ENCODE results near the gene EXTL1.

DNA sequence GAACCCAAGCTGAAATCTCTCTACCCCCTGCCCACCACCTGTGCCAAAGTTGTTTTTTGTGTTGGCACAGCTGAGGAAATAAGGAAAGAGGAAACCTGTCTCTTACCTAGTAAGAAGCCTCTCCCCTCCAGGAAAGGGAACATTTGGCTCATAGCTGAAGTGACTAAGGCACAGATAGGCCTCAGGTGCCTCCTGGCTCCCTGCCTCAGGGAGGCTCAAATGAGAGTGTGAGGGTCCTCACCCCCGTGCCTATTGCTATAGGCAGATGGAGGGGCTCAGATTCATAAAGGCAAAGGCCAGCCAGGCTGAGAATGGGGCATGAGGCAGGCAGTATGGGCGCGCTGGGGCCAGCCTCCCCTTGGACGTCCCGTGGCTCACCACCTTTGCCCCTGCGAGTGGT, 16.9 kb downstream of the EXTL1 start:
- TF ChIP-seq, protein P1, sequence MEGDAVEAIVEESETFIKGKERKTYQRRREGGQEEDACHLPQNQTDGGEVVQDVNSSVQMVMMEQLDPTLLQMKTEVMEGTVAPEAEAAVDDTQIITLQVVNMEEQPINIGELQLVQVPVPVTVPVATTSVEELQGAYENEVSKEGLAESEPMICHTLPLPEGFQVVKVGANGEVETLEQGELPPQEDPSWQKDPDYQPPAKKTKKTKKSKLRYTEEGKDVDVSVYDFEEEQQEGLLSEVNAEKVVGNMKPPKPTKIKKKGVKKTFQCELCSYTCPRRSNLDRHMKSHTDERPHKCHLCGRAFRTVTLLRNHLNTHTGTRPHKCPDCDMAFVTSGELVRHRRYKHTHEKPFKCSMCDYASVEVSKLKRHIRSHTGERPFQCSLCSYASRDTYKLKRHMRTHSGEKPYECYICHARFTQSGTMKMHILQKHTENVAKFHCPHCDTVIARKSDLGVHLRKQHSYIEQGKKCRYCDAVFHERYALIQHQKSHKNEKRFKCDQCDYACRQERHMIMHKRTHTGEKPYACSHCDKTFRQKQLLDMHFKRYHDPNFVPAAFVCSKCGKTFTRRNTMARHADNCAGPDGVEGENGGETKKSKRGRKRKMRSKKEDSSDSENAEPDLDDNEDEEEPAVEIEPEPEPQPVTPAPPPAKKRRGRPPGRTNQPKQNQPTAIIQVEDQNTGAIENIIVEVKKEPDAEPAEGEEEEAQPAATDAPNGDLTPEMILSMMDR (optimal IDR thresholded peaks at IDR 0.05 in 1 of 3, IDR thresholded peaks at IDR 0.05 in 1 of 3, conservative IDR thresholded peaks at IDR 0.05 in 1 of 3; ENCODE audit: extremely low read depth in 1 of 3, insufficient read depth in 2 of 3, low read length in 3 of 3): no peak
- no peak for TF ChIP-seq EZH2 (IDR thresholded peaks at IDR 0.05; ENCODE audit: low read length)
